ENCODE data around the gene HELZ. TPM values are rescaled to one million over a fixed set of nuclear protein-coding genes. Genes with fewer than 3 reads are reported as not detected.

The HELZ gene
- total and polyA plus RNA-seq, 2 donors (not counting 3 experiments of a cell fraction or from before 2014, with no cell fraction given) = 8.0 to 47.3 TPM

GRCh38 chr17:67187927-67188326 is 57.1 kb downstream of the HELZ start:
- no peaks in the 10 kb centered on the region for H3K9me3 ChIP-seq (replicated peaks; ENCODE audit: control insufficient read depth, insufficient read depth, low read length)
- peaks cover 0 to 5% of the 10 kb centered on the region in 2 experiments for H3K36me3 ChIP-seq (ENCODE audit: control insufficient read depth in 2 of 2, extremely low read depth in 1 of 2, insufficient read depth in 2 of 2, low read length in 2 of 2)
- TF ChIP-seq FOS (IDR thresholded peaks at IDR 0.05; ENCODE audit: borderline replicate concordance, insufficient read depth, low read length) (no peak), POLR2A (IDR thresholded peaks at IDR 0.05; ENCODE audit: low read depth, low read length) (no peak), POLR2AphosphoS5 (IDR thresholded peaks at IDR 0.05; ENCODE audit: insufficient read depth, low read depth, low read length) (no peak), MYC (IDR thresholded peaks at IDR 0.05; ENCODE audit: low read depth, low read length) (no peak), GATA2 (IDR thresholded peaks at IDR 0.05; ENCODE audit: insufficient read depth, insufficient read length, low read depth, low read length) (no peak), EZH2 (IDR thresholded peaks at IDR 0.05; ENCODE audit: borderline replicate concordance, low read depth, low read length, severe bottlenecking) (no peak), JUN (IDR thresholded peaks at IDR 0.05; ENCODE audit: borderline replicate concordance, insufficient read depth, insufficient read length, low read depth) (no peak), MAX (IDR thresholded peaks at IDR 0.05; ENCODE audit: insufficient read depth, insufficient read length) (no peak)
- TF ChIP-seq, protein P1, sequence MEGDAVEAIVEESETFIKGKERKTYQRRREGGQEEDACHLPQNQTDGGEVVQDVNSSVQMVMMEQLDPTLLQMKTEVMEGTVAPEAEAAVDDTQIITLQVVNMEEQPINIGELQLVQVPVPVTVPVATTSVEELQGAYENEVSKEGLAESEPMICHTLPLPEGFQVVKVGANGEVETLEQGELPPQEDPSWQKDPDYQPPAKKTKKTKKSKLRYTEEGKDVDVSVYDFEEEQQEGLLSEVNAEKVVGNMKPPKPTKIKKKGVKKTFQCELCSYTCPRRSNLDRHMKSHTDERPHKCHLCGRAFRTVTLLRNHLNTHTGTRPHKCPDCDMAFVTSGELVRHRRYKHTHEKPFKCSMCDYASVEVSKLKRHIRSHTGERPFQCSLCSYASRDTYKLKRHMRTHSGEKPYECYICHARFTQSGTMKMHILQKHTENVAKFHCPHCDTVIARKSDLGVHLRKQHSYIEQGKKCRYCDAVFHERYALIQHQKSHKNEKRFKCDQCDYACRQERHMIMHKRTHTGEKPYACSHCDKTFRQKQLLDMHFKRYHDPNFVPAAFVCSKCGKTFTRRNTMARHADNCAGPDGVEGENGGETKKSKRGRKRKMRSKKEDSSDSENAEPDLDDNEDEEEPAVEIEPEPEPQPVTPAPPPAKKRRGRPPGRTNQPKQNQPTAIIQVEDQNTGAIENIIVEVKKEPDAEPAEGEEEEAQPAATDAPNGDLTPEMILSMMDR (IDR thresholded peaks at IDR 0.05; ENCODE audit: extremely low read depth in 1 of 2, insufficient read depth in 1 of 2, low read depth in 1 of 2, low read length in 2 of 2) = no peak
- no peak overlapping the region for H3K4me2 ChIP-seq (ENCODE audit: insufficient read depth, low read length)
- dilution Hi-C loops (cut with MboI; ENCODE audit: extremely low pct_ligation_motif_present, low sequenced_read_pairs) (no loop called here), intact Hi-C loops (cut with micrococcal nuclease) (no loop called here)
- DNase-seq (ENCODE audit: low read depth, low spot score) = no peak
- peaks cover 6% of the 10 kb centered on the region for H3K4me1 ChIP-seq (ENCODE audit: control insufficient read depth, extremely low read depth, insufficient read depth, low read length)
- ChIA-PET POLR2A (no interaction called here), CTCF (no interaction called here)
- H3K4me3 ChIP-seq (replicated peaks in 1 of 3; ENCODE audit: insufficient read depth in 1 of 3, low read depth in 1 of 3, low read length in 3 of 3) = no peak overlapping the region
- no peaks in the 10 kb centered on the region for H3K27me3 ChIP-seq (ENCODE audit: control insufficient read depth in 2 of 2, insufficient read depth in 2 of 2, low read length in 2 of 2)
- BruUV-seq (replicated peaks) = no TSS peak
- no peaks in the 10 kb centered on the region for H3K9me1 ChIP-seq (replicated peaks; ENCODE audit: control insufficient read depth, extremely low read depth, insufficient read depth, low read length)
- H3K79me2 ChIP-seq (ENCODE audit: control insufficient read depth, insufficient read depth, low read length) = no peaks in the 10 kb centered on the region
- no peaks in the 10 kb centered on the region for H4K20me1 ChIP-seq (replicated peaks; ENCODE audit: control insufficient read depth, extremely low read depth, insufficient read depth, low read length)
- no peak overlapping the region for H3K27ac ChIP-seq (ENCODE audit: insufficient read depth, low read depth, low read length)
- no peak overlapping the region for H2AFZ ChIP-seq (ENCODE audit: low read depth, low read length)
- no peak for FAIRE-seq
- no peak overlapping the region for H3K9ac ChIP-seq (replicated peaks; ENCODE audit: extremely low read depth, insufficient read depth, low read length)
